Mesenchymal stem cell (in vitro differentiated cells and primary cell): ENCODE measurements around the gene CHKB.

Source experiments
- DNase-seq: peaks from one replicate; pipeline ENCODE4 v3.0.0-alpha.2; 2013
- H2AFZ ChIP-seq: one replicate; pipeline ENCODE4 v1.6.1; 2013; ENCODE audit warnings: low read depth, mild to moderate bottlenecking, control low read depth, inconsistent platforms, low read length, moderate library complexity
- H2AK5ac ChIP-seq: 2 replicates; pipeline ENCODE4 v1.6.1; 2013; ENCODE audit warnings: low read length, moderate library complexity, mild to moderate bottlenecking, inconsistent platforms; ENCODE audit not compliant: severe bottlenecking
- H2BK120ac ChIP-seq: one replicate; pipeline ENCODE4 v1.6.1; 2013; ENCODE audit warnings: low read depth, mild to moderate bottlenecking, inconsistent platforms, low read length, moderate library complexity
- H2BK12ac ChIP-seq, 2 experiments: one replicate each; pipeline ENCODE4 v1.6.1; 2013; ENCODE audit warnings: inconsistent platforms in 2 of 2, low read length in 2 of 2, mild to moderate bottlenecking in 2 of 2, moderate library complexity in 2 of 2, control low read depth in 1 of 2
- H2BK15ac ChIP-seq: one replicate; pipeline ENCODE4 v1.6.1; 2013; ENCODE audit warnings: mild to moderate bottlenecking, low read depth, inconsistent platforms; ENCODE audit not compliant: poor library complexity, severe bottlenecking
- H2BK5ac ChIP-seq: 2 replicates; pipeline ENCODE4 v1.6.1; 2013; ENCODE audit warnings: low read depth, mild to moderate bottlenecking, low read length, control low read depth, inconsistent platforms; ENCODE audit not compliant: poor library complexity, severe bottlenecking
- H3K14ac ChIP-seq, 2 experiments: one replicate each; pipeline ENCODE4 v1.6.1; 2013; ENCODE audit warnings: inconsistent platforms in 2 of 2, low read length in 2 of 2, control low read depth in 1 of 2, mild to moderate bottlenecking in 1 of 2, moderate library complexity in 1 of 2
- H3K18ac ChIP-seq, 2 experiments: one replicate each; pipeline ENCODE4 v1.6.1; 2013; ENCODE audit warnings: inconsistent platforms in 2 of 2, low read length in 2 of 2, control low read depth in 1 of 2, low read depth in 1 of 2, mild to moderate bottlenecking in 1 of 2
- H3K23ac ChIP-seq, 2 experiments: one replicate each; pipeline ENCODE4 v1.6.1; 2013; ENCODE audit warnings: inconsistent platforms in 2 of 2, low read length in 2 of 2, mild to moderate bottlenecking in 2 of 2, moderate library complexity in 2 of 2, control low read depth in 1 of 2
- H3K27ac ChIP-seq: 2 replicates; pipeline ENCODE4 v1.5.1; 2013; ENCODE audit warnings: mild to moderate bottlenecking, moderate library complexity, low read length, control low read depth, inconsistent platforms; ENCODE audit not compliant: poor library complexity, severe bottlenecking
- H3K27me3 ChIP-seq, 2 experiments: 2 replicates each; pipeline versions ENCODE4 v1.6.1 to v1.7.0; 2013; ENCODE audit warnings: low read length in 2 of 2, mild to moderate bottlenecking in 2 of 2, moderate library complexity in 2 of 2, control low read depth in 1 of 2, inconsistent platforms in 1 of 2; ENCODE audit not compliant: control insufficient read depth in 1 of 2, insufficient read depth in 1 of 2
- H3K36me3 ChIP-seq, 2 experiments: 2 replicates each; pipeline versions ENCODE4 v1.6.1 to v1.7.0; 2013; ENCODE audit warnings: low read length in 2 of 2, control low read depth in 1 of 2, inconsistent platforms in 1 of 2, low read depth in 1 of 2, mild to moderate bottlenecking in 1 of 2; ENCODE audit not compliant: insufficient read depth in 2 of 2, control insufficient read depth in 1 of 2
- H3K4ac ChIP-seq, 2 experiments: one replicate each; pipeline ENCODE4 v1.6.1; 2013; ENCODE audit warnings: inconsistent platforms in 2 of 2, low read length in 2 of 2, mild to moderate bottlenecking in 2 of 2, moderate library complexity in 2 of 2, control low read depth in 1 of 2, low read depth in 1 of 2
- H3K4me1 ChIP-seq: 2 replicates; pipeline ENCODE4 v1.6.1; 2013; ENCODE audit warnings: low read depth, low read length, control low read depth; ENCODE audit not compliant: control insufficient read depth, insufficient read depth
- H3K4me2 ChIP-seq: 2 replicates; pipeline ENCODE4 v1.6.1; 2013; ENCODE audit warnings: low read length, mild to moderate bottlenecking, inconsistent platforms; ENCODE audit not compliant: poor library complexity, severe bottlenecking
- H3K4me3 ChIP-seq, 2 experiments: 2 replicates each; pipeline versions ENCODE4 v1.5.1 to v1.7.0; 2013; ENCODE audit warnings: low read length in 2 of 2, mild to moderate bottlenecking in 2 of 2, control low read depth in 1 of 2, low read depth in 1 of 2; ENCODE audit not compliant: insufficient read depth in 1 of 2
- H3K79me1 ChIP-seq: replicated peaks from 2 replicates; pipeline ENCODE4 v1.6.1; 2013; ENCODE audit warnings: mild to moderate bottlenecking, control low read depth, low read length, inconsistent platforms; ENCODE audit not compliant: poor library complexity, severe bottlenecking
- H3K9ac ChIP-seq: 2 replicates; pipeline ENCODE4 v1.7.0; 2013; ENCODE audit warnings: mild to moderate bottlenecking, low read length, moderate library complexity
- H3K9me3 ChIP-seq: 2 replicates; pipeline ENCODE4 v1.7.0; 2013; ENCODE audit warnings: mild to moderate bottlenecking, low read length; ENCODE audit not compliant: control insufficient read depth
- H4K8ac ChIP-seq: one replicate; pipeline ENCODE4 v1.6.1; 2013; ENCODE audit warnings: inconsistent platforms, mild to moderate bottlenecking, low read length, moderate library complexity
- H4K91ac ChIP-seq: one replicate; pipeline ENCODE4 v1.6.1; 2013; ENCODE audit warnings: mild to moderate bottlenecking, low read length, inconsistent platforms
- WGBS: methylation state at CpG from one replicate; pipeline ENCODE4 v1.1.7; 2013; ENCODE audit warnings: mixed read lengths; 5-methylcytosine and 5-hydroxymethylcytosine counted together

The CHKB gene

DNA sequence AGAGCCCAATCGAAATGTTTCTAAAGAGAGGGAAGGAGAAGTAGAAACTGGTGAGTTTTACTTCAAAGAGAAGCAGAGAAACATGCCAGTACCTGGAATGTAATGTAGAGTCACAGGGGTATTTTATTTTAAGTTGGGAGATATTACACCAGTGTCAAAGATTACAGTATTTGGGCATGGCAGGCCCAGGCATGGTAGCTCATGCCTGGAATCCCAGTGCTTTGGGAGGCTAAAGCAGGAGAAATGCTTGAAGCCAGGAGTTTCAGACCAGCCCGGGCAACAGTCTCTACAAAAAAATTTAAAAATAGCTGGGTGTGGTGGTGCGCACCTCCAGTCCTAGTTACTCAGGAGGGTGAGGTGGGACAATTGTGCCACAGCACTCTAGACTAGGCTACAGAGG is 22.6 kb downstream of the CHKB start:
- Histone ChIP-seq H2AFZ (no peak overlapping the region), H3K9ac (no peak overlapping the region), H2AK5ac (no peak overlapping the region), H4K91ac (no peak overlapping the region), H2BK120ac (no peak overlapping the region), H3K23ac (no peak overlapping the region), H3K14ac (no peak overlapping the region), H3K27ac (no peak overlapping the region), H3K18ac (no peak overlapping the region), H3K27me3 (peaks cover 17 to 21% of the 10 kb centered on the region in 2 experiments), H3K4me1 (peaks cover 9% of the 10 kb centered on the region), H3K9me3 (no peaks in the 10 kb centered on the region), H2BK15ac (no peak overlapping the region), H3K4me2 (no peak overlapping the region), H3K36me3 (no peaks in the 10 kb centered on the region), H3K4me3 (no peak overlapping the region), H2BK5ac (no peak overlapping the region), H3K79me1 (peaks cover 1% of the 10 kb centered on the region), H4K8ac (no peak overlapping the region), H3K4ac (no peak overlapping the region), H2BK12ac (no peak overlapping the region)
- no peak for DNase-seq
- 86% methylated on average over 3 of the region's 3 CpGs for WGBS

DNA sequence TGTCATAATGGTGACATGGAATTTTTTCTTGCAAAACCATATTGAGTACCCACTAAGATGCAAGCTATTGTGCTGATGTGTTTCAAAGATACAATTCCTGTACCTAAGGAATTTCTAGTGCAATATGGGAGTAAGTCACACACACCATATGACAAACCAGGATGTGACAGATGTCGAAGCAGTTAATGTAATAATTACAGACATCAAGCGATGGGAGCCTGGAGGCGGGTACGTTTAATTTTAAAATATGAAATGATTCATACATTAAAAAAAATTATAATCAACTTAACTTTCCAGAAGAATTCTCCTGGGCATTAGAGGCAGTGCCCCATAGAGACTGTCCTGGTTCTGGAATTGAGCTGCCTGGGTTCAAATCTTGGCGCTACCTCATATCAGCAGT is 25.9 kb downstream of the CHKB start:
- no peak overlapping the region for H4K8ac ChIP-seq
- H3K27ac ChIP-seq = no peak overlapping the region
- H3K9ac ChIP-seq = no peak overlapping the region
- no peak overlapping the region for H2BK12ac ChIP-seq
- H2BK15ac ChIP-seq = no peak overlapping the region
- no peak overlapping the region for H3K14ac ChIP-seq
- no peak overlapping the region for H3K4me3 ChIP-seq
- no peaks in the 10 kb centered on the region for H3K9me3 ChIP-seq
- H3K36me3 ChIP-seq = no peaks in the 10 kb centered on the region
- no peak overlapping the region for H2AK5ac ChIP-seq
- no peak overlapping the region for H3K4me2 ChIP-seq
- H3K4ac ChIP-seq = no peak overlapping the region
- H3K79me1 ChIP-seq = no peaks in the 10 kb centered on the region
- no peak overlapping the region for H3K23ac ChIP-seq
- H3K4me1 ChIP-seq = no peaks in the 10 kb centered on the region
- peaks cover 20 to 29% of the 10 kb centered on the region in 2 experiments for H3K27me3 ChIP-seq
- no peak overlapping the region for H2BK120ac ChIP-seq
- H2BK5ac ChIP-seq = no peak overlapping the region
- H3K18ac ChIP-seq = no peak overlapping the region
- H2AFZ ChIP-seq = no peak overlapping the region
- no peak overlapping the region for H4K91ac ChIP-seq
- DNase-seq = no peak
- 100% methylated on average over 1 of the region's 5 CpGs for WGBS

DNA sequence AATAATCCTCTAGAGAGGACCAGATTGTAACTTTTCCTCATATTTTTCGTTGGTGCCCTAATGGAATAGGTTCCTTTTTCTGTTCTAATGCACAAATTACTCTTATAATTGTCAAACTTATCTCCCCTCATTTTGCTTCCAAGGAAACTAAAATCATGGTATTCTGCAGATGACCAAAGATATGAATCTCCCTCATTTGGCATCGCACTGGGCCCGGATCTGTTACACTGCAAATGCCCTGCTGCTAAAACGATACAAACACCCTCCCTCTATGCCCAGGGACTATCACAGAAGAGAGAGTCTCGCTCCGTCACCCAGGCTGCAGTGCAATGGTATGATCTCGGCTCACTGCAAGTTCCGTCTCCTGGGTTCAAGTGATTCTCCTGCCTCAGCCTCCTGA is 29.3 kb downstream of the CHKB start:
- H3K27me3 ChIP-seq = peaks cover 15 to 48% of the 10 kb centered on the region in 2 experiments
- no peaks in the 10 kb centered on the region for H3K79me1 ChIP-seq
- no peak overlapping the region for H3K27ac ChIP-seq
- H4K91ac ChIP-seq = no peak overlapping the region
- H2BK12ac ChIP-seq = no peak overlapping the region
- H2AFZ ChIP-seq = no peak overlapping the region
- H3K18ac ChIP-seq = no peak overlapping the region
- H2BK120ac ChIP-seq = no peak overlapping the region
- H3K4ac ChIP-seq = no peak overlapping the region
- no peaks in the 10 kb centered on the region for H3K36me3 ChIP-seq
- no peak overlapping the region for H3K4me3 ChIP-seq
- H2BK15ac ChIP-seq = no peak overlapping the region
- no peak overlapping the region for H3K14ac ChIP-seq
- no peak overlapping the region for H4K8ac ChIP-seq
- H2AK5ac ChIP-seq = no peak overlapping the region
- no peak for DNase-seq
- no peak overlapping the region for H3K9ac ChIP-seq
- H3K4me2 ChIP-seq = no peak overlapping the region
- no peaks in the 10 kb centered on the region for H3K4me1 ChIP-seq
- WGBS = 78% methylated on average over 8 of the region's 8 CpGs
- H3K23ac ChIP-seq = no peak overlapping the region
- no peak overlapping the region for H2BK5ac ChIP-seq
- no peaks in the 10 kb centered on the region for H3K9me3 ChIP-seq

DNA sequence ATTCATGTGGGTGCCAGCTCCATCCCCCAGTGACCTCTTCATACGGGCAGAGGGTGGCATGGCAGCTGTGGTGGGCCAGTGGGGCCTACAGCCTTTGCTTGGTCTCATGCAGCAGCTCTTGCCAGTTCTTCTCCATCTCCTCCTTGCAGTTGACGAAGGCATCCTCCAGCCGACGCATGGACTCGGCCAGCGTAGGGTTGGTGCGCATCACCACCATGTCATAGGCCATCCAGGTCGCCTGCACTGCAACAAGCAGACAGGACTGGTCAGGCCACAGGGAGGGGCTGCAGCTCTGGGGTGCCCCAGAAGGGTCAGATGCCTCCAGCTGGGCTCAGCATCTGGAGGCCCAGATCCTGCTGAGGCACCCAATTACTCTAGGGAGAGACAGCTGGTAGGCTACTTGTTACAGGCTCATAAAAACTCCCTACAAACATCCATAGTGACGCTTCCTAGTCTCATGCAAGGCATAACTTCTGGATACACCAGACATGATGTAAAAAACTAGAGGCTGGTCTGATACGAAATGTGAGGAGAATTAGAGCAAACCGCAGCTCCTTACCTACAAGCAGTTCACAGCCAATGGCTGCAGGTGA is 31.4 kb downstream of the CHKB start:
- Histone ChIP-seq H3K18ac (no peak overlapping the region), H3K9ac (no peak overlapping the region), H3K23ac (no peak overlapping the region), H3K4me2 (no peak overlapping the region), H2BK5ac (no peak overlapping the region), H3K27me3 (peaks cover 12 to 55% of the 10 kb centered on the region in 2 experiments), H3K9me3 (no peaks in the 10 kb centered on the region), H3K36me3 (no peaks in the 10 kb centered on the region), H2AFZ (no peak overlapping the region), H4K8ac (no peak overlapping the region), H3K14ac (peak overlapping the region in 1 of 2 experiments; percentile 55), H3K4me3 (no peak overlapping the region), H2BK120ac (no peak overlapping the region), H3K4ac (no peak overlapping the region), H4K91ac (no peak overlapping the region), H2BK12ac (no peak overlapping the region), H3K4me1 (no peaks in the 10 kb centered on the region), H2BK15ac (no peak overlapping the region), H3K27ac (no peak overlapping the region), H3K79me1 (no peaks in the 10 kb centered on the region), H2AK5ac (no peak overlapping the region)
- no peak for DNase-seq
- WGBS = 93% methylated on average over 11 of the region's 11 CpGs
